WI38 (cell line): ENCODE data around the gene ANAPC5.

Experiments
- H3K4me3 ChIP-seq: 2 replicates; pipeline ENCODE4 v1.5.1; 2011; ENCODE audit warnings: low read depth, mild to moderate bottlenecking, control low read depth, low read length
- TF ChIP-seq, protein P1 (sequence below): IDR thresholded peaks from 2 replicates; pipeline ENCODE4 v1.5.1; 2012; ENCODE audit warnings: low read depth, mild to moderate bottlenecking, control low read depth, low read length

ANAPC5 gene

DNA sequence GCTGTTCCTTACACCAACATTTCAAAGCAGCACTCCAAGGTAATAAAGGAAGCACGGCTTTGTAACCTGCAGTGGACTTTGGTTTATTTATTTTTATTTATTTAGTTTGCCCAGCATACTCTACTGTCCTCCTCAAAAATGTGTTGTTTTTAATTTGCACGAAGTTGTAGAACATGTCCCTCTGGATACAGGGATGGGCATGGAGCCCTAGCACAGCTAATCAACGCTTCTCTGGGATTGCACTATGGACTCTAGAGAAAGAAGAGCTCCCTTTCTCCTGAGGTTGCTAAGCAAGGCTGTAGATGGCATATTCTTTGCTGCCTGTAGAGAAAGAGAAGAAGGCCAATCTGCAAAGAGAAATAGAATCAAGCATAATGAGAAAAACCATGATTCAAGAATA, 5.9 kb upstream of the ANAPC5 start:
- no peak overlapping the region for H3K4me3 ChIP-seq
- TF ChIP-seq, protein P1, sequence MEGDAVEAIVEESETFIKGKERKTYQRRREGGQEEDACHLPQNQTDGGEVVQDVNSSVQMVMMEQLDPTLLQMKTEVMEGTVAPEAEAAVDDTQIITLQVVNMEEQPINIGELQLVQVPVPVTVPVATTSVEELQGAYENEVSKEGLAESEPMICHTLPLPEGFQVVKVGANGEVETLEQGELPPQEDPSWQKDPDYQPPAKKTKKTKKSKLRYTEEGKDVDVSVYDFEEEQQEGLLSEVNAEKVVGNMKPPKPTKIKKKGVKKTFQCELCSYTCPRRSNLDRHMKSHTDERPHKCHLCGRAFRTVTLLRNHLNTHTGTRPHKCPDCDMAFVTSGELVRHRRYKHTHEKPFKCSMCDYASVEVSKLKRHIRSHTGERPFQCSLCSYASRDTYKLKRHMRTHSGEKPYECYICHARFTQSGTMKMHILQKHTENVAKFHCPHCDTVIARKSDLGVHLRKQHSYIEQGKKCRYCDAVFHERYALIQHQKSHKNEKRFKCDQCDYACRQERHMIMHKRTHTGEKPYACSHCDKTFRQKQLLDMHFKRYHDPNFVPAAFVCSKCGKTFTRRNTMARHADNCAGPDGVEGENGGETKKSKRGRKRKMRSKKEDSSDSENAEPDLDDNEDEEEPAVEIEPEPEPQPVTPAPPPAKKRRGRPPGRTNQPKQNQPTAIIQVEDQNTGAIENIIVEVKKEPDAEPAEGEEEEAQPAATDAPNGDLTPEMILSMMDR: no peak

DNA sequence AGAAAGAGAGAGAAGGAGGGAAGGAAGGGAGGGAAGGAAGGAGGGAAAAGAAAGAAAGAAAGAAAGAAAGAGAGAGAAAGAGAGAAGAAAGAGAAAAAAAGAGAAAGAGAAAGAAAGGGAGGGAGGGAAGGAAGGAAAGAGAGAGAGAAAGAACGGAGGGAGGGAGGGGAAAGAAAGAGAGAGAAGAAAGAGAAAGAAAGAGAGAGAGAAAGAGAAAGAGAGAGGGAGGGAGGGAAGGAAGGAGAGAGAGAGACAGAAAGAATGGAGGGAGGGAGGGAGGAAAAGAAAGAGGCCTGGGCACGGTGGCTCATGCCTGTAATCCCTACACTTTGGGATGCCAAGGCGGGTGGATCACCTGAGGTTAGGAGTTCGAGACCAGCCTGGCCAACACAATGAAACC, 5.1 kb upstream of the ANAPC5 start:
- H3K4me3 ChIP-seq: no peak overlapping the region
- TF ChIP-seq, protein P1: no peak

DNA sequence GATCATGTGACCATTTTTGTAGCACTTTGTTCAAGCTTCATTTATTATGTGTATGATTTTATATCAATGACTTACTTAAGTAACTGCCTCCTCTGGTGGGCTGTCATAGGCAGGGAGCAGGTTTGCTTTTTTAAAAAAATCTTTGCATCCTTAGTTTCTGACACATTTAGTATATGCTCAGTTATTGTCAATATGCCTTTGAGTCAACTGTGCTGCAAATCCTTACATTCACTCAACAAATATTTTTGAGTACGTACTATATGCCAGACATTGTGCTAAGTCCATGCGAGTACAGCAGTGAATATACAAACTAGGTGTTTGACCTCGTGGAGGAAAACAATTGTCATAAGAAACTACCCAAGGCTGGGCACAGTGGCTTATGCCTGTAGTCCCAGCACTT, 4.4 kb upstream of the ANAPC5 start:
- TF ChIP-seq, protein P1: no peak
- H3K4me3 ChIP-seq: no peak overlapping the region

DNA sequence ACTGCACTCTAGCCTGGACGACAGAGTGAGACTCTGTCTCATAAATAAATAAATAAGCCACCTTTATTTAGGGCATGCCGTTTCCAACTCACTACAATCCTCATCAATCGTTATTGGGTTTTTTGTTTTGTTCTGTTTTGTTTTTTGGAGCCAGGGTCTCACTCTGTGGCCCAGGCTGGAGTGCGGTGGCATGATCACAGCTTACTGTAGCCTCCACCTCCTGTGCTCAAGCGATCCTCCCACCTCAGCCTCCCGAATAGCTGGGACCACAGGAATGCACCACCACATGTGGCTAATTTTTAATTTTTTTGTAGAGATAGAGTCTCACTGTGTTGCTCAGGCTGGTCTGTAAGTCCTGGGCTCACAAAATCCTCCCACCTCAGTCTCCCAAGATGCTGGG, 3.6 kb upstream of the ANAPC5 start:
- TF ChIP-seq, protein P1: no peak
- no peak overlapping the region for H3K4me3 ChIP-seq

DNA sequence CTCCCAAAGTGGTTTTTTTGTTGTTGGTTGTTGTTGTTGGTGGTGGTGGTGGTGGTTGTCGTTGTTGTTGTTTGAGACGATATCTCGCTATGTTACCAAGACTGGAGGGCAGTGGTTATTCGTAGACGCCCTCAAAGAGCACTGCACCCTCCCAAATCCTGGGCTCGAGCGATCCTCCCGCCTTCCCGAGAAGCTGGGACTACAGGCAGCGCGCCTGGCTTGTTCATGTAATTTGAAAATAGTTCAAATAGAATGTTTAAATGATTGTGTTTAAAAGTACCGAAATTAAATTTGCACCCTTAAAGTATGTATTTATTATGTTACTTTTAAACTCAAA, 439 bp upstream of the ANAPC5 start:
- TF ChIP-seq, protein P1: no peak
- peak overlapping the region; percentile 96 for H3K4me3 ChIP-seq

DNA sequence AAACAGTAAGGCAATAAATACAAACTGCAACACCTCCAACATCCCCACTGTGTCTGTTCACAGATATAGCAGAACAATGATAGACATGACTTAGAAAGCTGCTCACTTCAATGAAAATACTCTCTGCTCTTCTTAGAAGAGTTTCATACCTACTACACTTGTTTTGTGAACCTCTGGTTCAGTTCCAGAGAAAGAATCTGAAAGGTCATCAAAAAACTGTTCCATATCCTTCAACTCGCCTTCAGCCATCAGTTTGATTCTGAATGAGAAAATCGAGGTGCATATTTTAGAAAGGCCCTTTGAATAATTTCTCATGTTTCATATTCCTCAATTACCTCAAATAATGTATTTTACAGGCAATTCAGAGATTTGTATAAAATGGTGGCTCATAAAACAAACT, 5.5 kb downstream of the ANAPC5 start:
- TF ChIP-seq, protein P1: no peak
- H3K4me3 ChIP-seq: no peak overlapping the region

DNA sequence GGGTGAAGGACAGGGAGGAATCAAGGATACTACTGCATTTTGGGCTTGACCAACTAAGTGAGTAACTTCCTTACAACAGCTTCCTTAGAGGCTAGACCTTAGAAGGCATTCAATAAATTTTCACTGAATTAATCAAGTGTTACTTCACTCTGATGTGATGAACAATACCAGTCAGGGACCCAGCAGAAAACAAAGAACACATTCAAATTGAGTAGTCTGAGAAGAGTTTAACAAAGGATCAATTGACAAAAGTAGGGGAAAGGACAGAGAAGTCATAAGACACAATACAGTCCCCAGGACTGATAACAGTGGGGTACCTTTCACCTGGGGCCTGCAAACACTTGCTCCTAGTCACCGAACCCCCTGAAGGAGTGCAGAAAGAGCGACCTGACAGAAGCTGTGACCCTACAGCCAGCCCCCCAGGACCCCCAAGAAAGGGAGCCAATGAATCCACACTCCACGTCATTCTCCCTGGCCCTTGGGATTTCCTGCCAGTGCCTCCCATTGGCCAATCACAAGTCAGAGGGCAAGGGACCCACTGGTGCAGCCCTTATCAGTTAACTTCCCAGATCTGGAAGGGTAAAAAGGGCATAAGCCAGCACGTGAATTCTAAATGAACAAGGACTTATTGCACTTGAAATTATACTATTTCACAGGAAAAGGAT, 6.9 kb downstream of the ANAPC5 start:
- H3K4me3 ChIP-seq: no peak overlapping the region
- TF ChIP-seq, protein P1: no peak
